Breast epithelium (tissue), 4 donors: ENCODE results near the gene CTDSPL. TPM values are rescaled to one million over a fixed set of nuclear protein-coding genes. Genes with fewer than 3 reads are reported as not detected.

Experiments
- DNase-seq, 2 donors: peaks; one replicate each; pipeline ENCODE4 v3.0.0-alpha.2; 2019; ENCODE audit warnings: low spot score in 2 of 2
- H3K27ac ChIP-seq, 2 donors: fragments of 200-600 bp; sonication (generic) in 1 of 2; one replicate each; pipeline ENCODE4 v1.5.1; 2016 to 2019; ENCODE audit warnings: mild to moderate bottlenecking in 1 of 2
- H3K27me3 ChIP-seq, 2 donors: fragments of 200-600 bp; sonication (generic) in 1 of 2; one replicate each; pipeline versions ENCODE4 v1.5.1 to v1.6.0; 2017 to 2019; ENCODE audit warnings: control low read depth in 1 of 2, mild to moderate bottlenecking in 1 of 2
- H3K36me3 ChIP-seq: fragments of 200-600 bp; one replicate; pipeline ENCODE4 v1.5.1; 2019
- H3K4me1 ChIP-seq, 2 donors: fragments of 200-600 bp; sonication (generic); one replicate each; pipeline ENCODE4 v1.5.1; 2016 to 2019; ENCODE audit warnings: control low read depth in 1 of 2
- H3K4me3 ChIP-seq, 3 donors: fragments of 200-600 bp; sonication (generic); 1 replicate in 2 of 3; 2 replicates in 1 of 3; pipeline ENCODE4 v1.5.1; 2016 to 2019; ENCODE audit warnings: mild to moderate bottlenecking in 3 of 3, moderate library complexity in 2 of 3
- H3K9me3 ChIP-seq, 2 donors: fragments of 200-600 bp; sonication (generic) in 1 of 2; one replicate each; pipeline ENCODE4 v1.5.1; 2016 to 2019; ENCODE audit warnings: control low read depth in 1 of 2
- POLR2A ChIP-seq: fragments of 450-650 bp; IDR thresholded peaks from one replicate; pipeline ENCODE4 v1.6.1; 2016; ENCODE audit warnings: antibody characterized with exemption, mild to moderate bottlenecking, moderate library complexity
- POLR2AphosphoS5 ChIP-seq, 3 donors: sonication (generic); formaldehyde crosslinking; IDR thresholded peaks; one replicate each; pipeline ENCODE4 v1.6.1; 2017; ENCODE audit warnings: antibody characterized with exemption in 3 of 3
- intact Hi-C: fragments of 100-400 bp; cut with DNase I; formaldehyde crosslinking; loops from one replicate; pipeline ENCODE4 v1.15.1; 2023; ENCODE audit warnings: low total_unique reads
- total RNA-seq, 3 donors: library from RNA; depleted of rRNA; stranded (reverse); fragments of >200 nt; gene quantifications; one replicate each; pipeline ENCODE4 v1.1.0, GENCODE V29; 2016
- TF ChIP-seq, protein P1 (sequence below), 3 donors: fragments of 450-650 bp; IDR thresholded peaks; one replicate each; pipeline ENCODE4 v1.5.1; 2016 to 2017; ENCODE audit warnings: antibody characterized with exemption in 3 of 3, mild to moderate bottlenecking in 3 of 3, moderate library complexity in 3 of 3

CTDSPL gene
- total RNA-seq, 3 donors from 2014 or later = 40.0 to 80.8 (median 63.1) TPM

- Histone ChIP-seq H3K27ac (no peak overlapping the region), H3K9me3 (no peaks in the 10 kb centered on the region), H3K36me3 (no peaks in the 10 kb centered on the region), H3K27me3 (no peaks in the 10 kb centered on the region), H3K4me1 (peaks cover 7 to 12% of the 10 kb centered on the region in 2 donors), H3K4me3 (no peak overlapping the region)
- peak in 1 of 2 donors; percentile 12 for DNase-seq
- intact Hi-C loops = no loop called here
- TF ChIP-seq, protein P1, sequence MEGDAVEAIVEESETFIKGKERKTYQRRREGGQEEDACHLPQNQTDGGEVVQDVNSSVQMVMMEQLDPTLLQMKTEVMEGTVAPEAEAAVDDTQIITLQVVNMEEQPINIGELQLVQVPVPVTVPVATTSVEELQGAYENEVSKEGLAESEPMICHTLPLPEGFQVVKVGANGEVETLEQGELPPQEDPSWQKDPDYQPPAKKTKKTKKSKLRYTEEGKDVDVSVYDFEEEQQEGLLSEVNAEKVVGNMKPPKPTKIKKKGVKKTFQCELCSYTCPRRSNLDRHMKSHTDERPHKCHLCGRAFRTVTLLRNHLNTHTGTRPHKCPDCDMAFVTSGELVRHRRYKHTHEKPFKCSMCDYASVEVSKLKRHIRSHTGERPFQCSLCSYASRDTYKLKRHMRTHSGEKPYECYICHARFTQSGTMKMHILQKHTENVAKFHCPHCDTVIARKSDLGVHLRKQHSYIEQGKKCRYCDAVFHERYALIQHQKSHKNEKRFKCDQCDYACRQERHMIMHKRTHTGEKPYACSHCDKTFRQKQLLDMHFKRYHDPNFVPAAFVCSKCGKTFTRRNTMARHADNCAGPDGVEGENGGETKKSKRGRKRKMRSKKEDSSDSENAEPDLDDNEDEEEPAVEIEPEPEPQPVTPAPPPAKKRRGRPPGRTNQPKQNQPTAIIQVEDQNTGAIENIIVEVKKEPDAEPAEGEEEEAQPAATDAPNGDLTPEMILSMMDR (IDR thresholded peaks at IDR 0.05) = no peak
- no peak for TF ChIP-seq POLR2AphosphoS5 (IDR thresholded peaks at IDR 0.05)
- no peak for TF ChIP-seq POLR2A
Observed at GRCh38 chr3:37995652-37996641, 134.3 kb downstream of the CTDSPL start.

DNA sequence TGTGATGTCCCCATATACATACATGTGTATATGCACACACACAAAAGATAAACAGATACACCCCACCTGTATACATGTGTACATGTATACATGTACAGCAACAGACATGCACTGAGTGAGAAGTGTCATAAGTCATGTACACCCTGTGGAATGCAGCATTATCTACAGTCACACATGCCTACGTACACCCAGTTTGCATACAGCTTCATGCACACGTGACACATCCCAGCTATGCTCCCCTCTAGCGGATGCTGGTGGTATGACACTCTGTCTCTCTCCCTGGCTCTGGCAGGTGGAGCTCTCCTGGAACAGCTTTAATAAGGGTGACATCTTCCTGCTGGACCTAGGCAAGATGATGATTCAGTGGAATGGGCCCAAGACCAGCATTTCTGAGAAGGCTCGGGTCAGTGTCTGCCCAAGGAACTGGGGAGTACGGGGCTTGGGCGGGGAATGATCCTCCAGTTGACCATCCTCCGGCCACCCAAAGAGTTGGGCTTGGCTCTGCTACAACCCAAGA lies 135.2 kb downstream of the CTDSPL start:
- peak; percentile 70 to 82 for DNase-seq
- H3K4me3 ChIP-seq = no peak overlapping the region
- TF ChIP-seq, protein P1 (IDR thresholded peaks at IDR 0.05) = peak; percentile 85 to 98 (median 91)
- TF ChIP-seq POLR2AphosphoS5 (IDR thresholded peaks at IDR 0.05) = no peak
- peak overlapping the region in 1 of 2 donors; percentile 95 for H3K27ac ChIP-seq
- intact Hi-C loops = no loop called here
- no peaks in the 10 kb centered on the region for H3K27me3 ChIP-seq
- no peaks in the 10 kb centered on the region for H3K36me3 ChIP-seq
- H3K4me1 ChIP-seq = peaks cover 7 to 12% of the 10 kb centered on the region in 2 donors
- no peaks in the 10 kb centered on the region for H3K9me3 ChIP-seq

DNA sequence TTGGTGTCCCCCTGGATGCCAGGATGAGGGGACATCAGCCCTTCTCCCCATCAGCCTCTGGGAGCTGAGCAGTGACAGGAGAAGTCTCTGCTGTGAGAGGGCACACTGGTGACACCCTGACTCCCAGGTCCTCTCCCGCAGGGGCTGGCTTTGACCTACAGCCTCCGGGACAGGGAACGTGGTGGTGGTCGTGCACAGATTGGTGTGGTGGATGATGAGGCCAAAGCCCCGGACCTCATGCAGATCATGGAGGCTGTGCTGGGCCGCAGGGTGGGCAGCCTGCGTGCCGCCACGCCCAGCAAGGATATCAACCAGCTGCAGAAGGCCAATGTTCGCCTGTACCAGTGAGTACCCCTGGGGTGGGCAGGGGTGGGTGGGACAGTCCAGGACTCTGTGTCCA lies 135.7 kb downstream of the CTDSPL start:
- H3K4me3 ChIP-seq = no peak overlapping the region
- H3K27ac ChIP-seq = peak overlapping the region in 1 of 2 donors; percentile 95
- H3K27me3 ChIP-seq = no peaks in the 10 kb centered on the region
- DNase-seq = no peak
- no peak for TF ChIP-seq POLR2A
- TF ChIP-seq POLR2AphosphoS5 (IDR thresholded peaks at IDR 0.05) = no peak
- TF ChIP-seq, protein P1 (IDR thresholded peaks at IDR 0.05) = no peak
- peaks cover 7 to 12% of the 10 kb centered on the region in 2 donors for H3K4me1 ChIP-seq
- intact Hi-C loops = no loop called here
- H3K9me3 ChIP-seq = no peaks in the 10 kb centered on the region
- no peaks in the 10 kb centered on the region for H3K36me3 ChIP-seq

DNA sequence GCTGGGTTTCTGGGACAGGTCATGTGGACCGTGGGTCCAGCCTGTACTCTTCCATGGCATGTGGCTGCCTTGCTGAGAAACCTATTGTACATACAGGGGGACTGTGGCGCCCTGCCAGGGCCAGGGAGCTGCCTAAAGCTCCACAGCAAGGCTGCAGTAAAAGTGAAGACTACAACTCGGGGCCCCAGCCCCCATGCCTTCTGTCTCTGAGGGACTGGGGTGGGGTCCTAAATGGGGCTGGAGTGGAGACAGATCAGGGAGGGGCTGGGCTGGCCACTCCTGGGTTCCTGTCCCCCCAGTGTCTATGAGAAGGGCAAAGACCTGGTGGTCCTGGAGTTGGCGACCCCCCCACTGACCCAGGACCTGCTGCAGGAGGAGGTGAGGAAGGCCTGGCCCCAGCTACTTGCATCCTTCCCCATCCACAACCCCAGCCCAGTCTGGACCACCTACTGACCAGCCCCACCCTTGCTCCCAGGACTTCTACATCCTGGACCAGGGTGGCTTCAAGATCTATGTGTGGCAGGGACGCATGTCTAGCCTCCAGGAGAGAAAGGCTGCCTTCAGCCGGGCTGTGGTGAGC lies 136.2 kb downstream of the CTDSPL start:
- Histone ChIP-seq H3K27me3 (no peaks in the 10 kb centered on the region), H3K4me3 (peak overlapping the region in 1 of 3 donors; percentile 72), H3K4me1 (peaks cover 7 to 13% of the 10 kb centered on the region in 2 donors), H3K36me3 (no peaks in the 10 kb centered on the region), H3K27ac (peak overlapping the region; percentile 91 to 95), H3K9me3 (no peaks in the 10 kb centered on the region)
- intact Hi-C loops = no loop called here
- no peak for DNase-seq
- TF ChIP-seq POLR2AphosphoS5 (IDR thresholded peaks at IDR 0.05) (no peak), POLR2A (no peak)
- TF ChIP-seq, protein P1 (IDR thresholded peaks at IDR 0.05) = no peak
